Measurements from ENCODE around the gene MED12L. TPM values are rescaled to one million over a fixed set of nuclear protein-coding genes. Genes with fewer than 3 reads are reported as not detected.

The MED12L gene
- total and polyA plus RNA-seq, 10 of the 15 experiments (the other 5 are each of a cell fraction or from before 2014, with no cell fraction given): 0.01 to 0.06 (median 0.03) TPM; not detected in 2

DNA sequence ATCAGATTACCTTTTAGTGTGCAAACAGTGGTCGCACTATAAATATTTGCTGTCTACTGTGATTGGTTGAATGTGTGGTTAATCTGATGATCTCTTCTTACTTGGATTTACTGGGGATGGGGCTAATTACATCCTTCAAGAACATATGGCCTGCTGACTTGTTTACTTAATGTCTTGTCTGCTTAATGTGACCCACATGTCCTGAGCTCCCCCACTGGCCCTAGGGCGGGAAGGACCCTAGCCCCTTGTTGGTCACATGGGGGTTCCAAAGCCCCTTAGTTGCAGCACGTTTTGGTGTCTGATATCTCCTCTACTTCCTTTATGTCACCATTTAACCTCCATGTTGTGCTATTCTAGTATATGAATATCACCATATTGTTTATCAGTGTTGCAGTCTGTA, 316.9 kb downstream of the MED12L start:
- Histone ChIP-seq H2AFZ (ENCODE audit: control insufficient read depth, low read depth, low read length) (no peak overlapping the region), H3K4me2 (ENCODE audit: control insufficient read depth, insufficient read depth) (no peak overlapping the region), H3K4me1 (ENCODE audit: control insufficient read depth, insufficient read depth, low read length) (no peaks in the 10 kb centered on the region), H3K27me3 (replicated peaks in 1 of 2; ENCODE audit: control insufficient read depth in 2 of 2, insufficient read depth in 2 of 2, low read length in 1 of 2) (no peaks in the 10 kb centered on the region), H4K20me1 (ENCODE audit: control insufficient read depth, insufficient read depth) (no peaks in the 10 kb centered on the region), H3K79me2 (ENCODE audit: control insufficient read depth, insufficient read depth, low read length) (no peaks in the 10 kb centered on the region), H3K9ac (ENCODE audit: control insufficient read depth, insufficient read depth, low read length) (no peak overlapping the region), H3K9me3 (replicated peaks; ENCODE audit: control insufficient read depth, insufficient read depth, low read length) (no peaks in the 10 kb centered on the region), H3K27ac (ENCODE audit: control insufficient read depth, insufficient read depth) (no peak overlapping the region), H3K36me3 (ENCODE audit: control insufficient read depth in 2 of 2, insufficient read depth in 2 of 2, low read length in 1 of 2) (no peaks in the 10 kb centered on the region), H3K4me3 (no peak overlapping the region)
- WGBS (ENCODE audit: insufficient coverage, insufficient replicate concordance, low lambda C conversion rate, missing lambda C conversion rate): 21% methylated on average over 3 of the region's 3 CpGs
- FAIRE-seq (no peak), ATAC-seq (no peak), DNase-seq (ENCODE audit: low read depth, low spot score) (no peak)
- BruUV-seq (replicated peaks): no TSS peak
- RAD21 ChIA-PET (ENCODE audit: unreplicated experiment): no interaction called here
- CTCF ChIA-PET: no interaction called here
- TF ChIP-seq TCF3 (IDR thresholded peaks at IDR 0.05; ENCODE audit: borderline replicate concordance, insufficient read depth, low read depth, low read length) (no peak), GABPA (IDR thresholded peaks at IDR 0.05; ENCODE audit: low read depth) (no peak), RFX5 (IDR thresholded peaks at IDR 0.05; ENCODE audit: low read depth, low read length) (no peak), RAD51 (IDR thresholded peaks at IDR 0.05) (no peak), RAD21 (IDR thresholded peaks at IDR 0.05; ENCODE audit: insufficient read depth, low read depth, low read length) (no peak), RB1 (IDR thresholded peaks at IDR 0.05; ENCODE audit: borderline replicate concordance) (no peak)
- SMC1A ChIA-PET (ENCODE audit: uncharacterized antibody, unreplicated experiment): interaction anchor here (1.2 kb wide), 1 partner anchor 23 kb away, joined by 4 read pairs; no protein-coding TSS in a partner anchor
- in situ Hi-C loops (cut with MboI) (no loop called here), intact Hi-C loops (cut with micrococcal nuclease; ENCODE audit: unreplicated experiment) (no loop called here)
- POLR2A ChIA-PET: interaction anchor here (0.6 kb wide), 1 partner anchor 10 kb away, joined by 4 read pairs; no protein-coding TSS in a partner anchor

DNA sequence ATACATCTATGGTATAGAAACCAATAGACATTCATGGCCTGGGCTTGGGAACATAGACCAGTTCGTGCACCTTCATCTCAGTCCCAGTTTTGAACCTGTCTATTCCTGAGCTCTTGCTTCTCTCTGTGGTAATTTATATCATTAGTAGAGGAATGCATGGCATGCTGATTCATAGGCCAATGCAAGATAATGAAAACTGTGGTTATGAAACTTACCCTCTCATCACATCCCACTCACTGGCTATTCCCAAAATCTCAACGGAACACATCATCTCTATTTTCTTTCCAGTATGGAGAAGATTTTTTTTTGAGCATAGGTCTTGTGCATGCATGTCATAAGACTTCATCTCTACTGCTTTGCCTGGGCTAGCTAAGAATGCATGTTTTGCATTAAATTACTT, 317.8 kb downstream of the MED12L start:
- POLR2A ChIA-PET: no interaction called here
- no peak overlapping the region for H3K4me2 ChIP-seq (ENCODE audit: control insufficient read depth, insufficient read depth)
- no peak overlapping the region for H3K4me3 ChIP-seq
- no peak for ATAC-seq
- no peak overlapping the region for H2AFZ ChIP-seq (ENCODE audit: control insufficient read depth, low read depth, low read length)
- H3K9ac ChIP-seq (ENCODE audit: control insufficient read depth, insufficient read depth, low read length): no peak overlapping the region
- no peak overlapping the region for H3K27ac ChIP-seq (ENCODE audit: control insufficient read depth, insufficient read depth)
- 40% methylated on average over 2 of the region's 2 CpGs for WGBS (ENCODE audit: insufficient coverage, insufficient replicate concordance, low lambda C conversion rate, missing lambda C conversion rate)
- H3K79me2 ChIP-seq (ENCODE audit: control insufficient read depth, insufficient read depth, low read length): no peaks in the 10 kb centered on the region
- H3K9me3 ChIP-seq (replicated peaks; ENCODE audit: control insufficient read depth, insufficient read depth, low read length): no peaks in the 10 kb centered on the region
- in situ Hi-C loops (cut with MboI): no loop called here
- H3K36me3 ChIP-seq (ENCODE audit: control insufficient read depth in 2 of 2, insufficient read depth in 2 of 2, low read length in 1 of 2): no peaks in the 10 kb centered on the region
- H3K27me3 ChIP-seq (replicated peaks in 1 of 2; ENCODE audit: control insufficient read depth in 2 of 2, insufficient read depth in 2 of 2, low read length in 1 of 2): no peaks in the 10 kb centered on the region
- CTCF ChIA-PET: interaction anchor here (1.0 kb wide), 1 partner anchor 8 kb away, joined by 3 read pairs; no protein-coding TSS in a partner anchor
- H3K4me1 ChIP-seq (ENCODE audit: control insufficient read depth, insufficient read depth, low read length): no peaks in the 10 kb centered on the region
- TF ChIP-seq PML (IDR thresholded peaks at IDR 0.05; ENCODE audit: low read length): no peak
- TF ChIP-seq POLR2AphosphoS5 (IDR thresholded peaks at IDR 0.05; ENCODE audit: low read length): no peak
- TF ChIP-seq JUND (IDR thresholded peaks at IDR 0.05; ENCODE audit: low read depth, low read length): no peak
- TF ChIP-seq HDAC6 (IDR thresholded peaks at IDR 0.05; ENCODE audit: unreplicated experiment): no peak
- TF ChIP-seq RFX5 (IDR thresholded peaks at IDR 0.05; ENCODE audit: low read depth, low read length): no peak
- DNase-seq (ENCODE audit: low read depth, low spot score): no peak
- intact Hi-C loops (cut with micrococcal nuclease; ENCODE audit: unreplicated experiment): no loop called here
- no peaks in the 10 kb centered on the region for H4K20me1 ChIP-seq (ENCODE audit: control insufficient read depth, insufficient read depth)
- BruUV-seq (replicated peaks): no TSS peak
- no peak for FAIRE-seq
- SMC1A ChIA-PET (ENCODE audit: uncharacterized antibody, unreplicated experiment): interaction anchor here (1.1 to 2.3 kb wide), 2 partner anchors 19 to 24 kb away, joined by 3 to 8 read pairs; partner anchors contain the start of gene P2RY12
- RAD21 ChIA-PET (ENCODE audit: unreplicated experiment): interaction anchor here (1.3 kb wide), 1 partner anchor 16 kb away, joined by 3 read pairs; no protein-coding TSS in a partner anchor

Measured in GM12878 (cell line).